Brain microvascular endothelial cell (primary cell): ENCODE results near the gene PSPH.

Source experiments
- DNase-seq: peaks from one replicate; pipeline ENCODE4 v3.0.0-alpha.2; 2020
- H3K27ac ChIP-seq: fragments of 250-450 bp; sonication (Bioruptor Pico); 2 replicates; pipeline ENCODE4 v1.5.1; 2020; ENCODE audit warnings: mild to moderate bottlenecking, moderate library complexity
- H3K27me3 ChIP-seq: fragments of 250-450 bp; sonication (Bioruptor Pico); replicated peaks from 2 replicates; pipeline ENCODE4 v1.5.1; 2020; ENCODE audit warnings: mild to moderate bottlenecking
- H3K36me3 ChIP-seq: fragments of 250-450 bp; sonication (Bioruptor Pico); replicated peaks from 2 replicates; pipeline ENCODE4 v1.5.1; 2020; ENCODE audit warnings: mild to moderate bottlenecking
- H3K4me3 ChIP-seq: 2 replicates; pipeline ENCODE4 v1.5.1; 2011; ENCODE audit warnings: low read depth, mild to moderate bottlenecking, control low read depth, low read length, moderate library complexity
- in situ Hi-C: cut with HindIII; loops from 2 replicates; pipeline ENCODE4 v1.10.0; 2017; ENCODE audit warnings: low sequenced_read_pairs, low pct_ligation_motif_present
- TF ChIP-seq, protein P1 (sequence below): IDR thresholded peaks from 2 replicates; pipeline ENCODE4 v1.5.1; 2011; ENCODE audit warnings: low read depth, mild to moderate bottlenecking, moderate library complexity, low read length, control low read depth, inconsistent platforms; ENCODE audit errors: missing control alignments

Gene PSPH

GRCh38 chr7:55970561-55970960 lies 80.7 kb downstream of the PSPH start:
- no peak for DNase-seq
- TF ChIP-seq, protein P1, sequence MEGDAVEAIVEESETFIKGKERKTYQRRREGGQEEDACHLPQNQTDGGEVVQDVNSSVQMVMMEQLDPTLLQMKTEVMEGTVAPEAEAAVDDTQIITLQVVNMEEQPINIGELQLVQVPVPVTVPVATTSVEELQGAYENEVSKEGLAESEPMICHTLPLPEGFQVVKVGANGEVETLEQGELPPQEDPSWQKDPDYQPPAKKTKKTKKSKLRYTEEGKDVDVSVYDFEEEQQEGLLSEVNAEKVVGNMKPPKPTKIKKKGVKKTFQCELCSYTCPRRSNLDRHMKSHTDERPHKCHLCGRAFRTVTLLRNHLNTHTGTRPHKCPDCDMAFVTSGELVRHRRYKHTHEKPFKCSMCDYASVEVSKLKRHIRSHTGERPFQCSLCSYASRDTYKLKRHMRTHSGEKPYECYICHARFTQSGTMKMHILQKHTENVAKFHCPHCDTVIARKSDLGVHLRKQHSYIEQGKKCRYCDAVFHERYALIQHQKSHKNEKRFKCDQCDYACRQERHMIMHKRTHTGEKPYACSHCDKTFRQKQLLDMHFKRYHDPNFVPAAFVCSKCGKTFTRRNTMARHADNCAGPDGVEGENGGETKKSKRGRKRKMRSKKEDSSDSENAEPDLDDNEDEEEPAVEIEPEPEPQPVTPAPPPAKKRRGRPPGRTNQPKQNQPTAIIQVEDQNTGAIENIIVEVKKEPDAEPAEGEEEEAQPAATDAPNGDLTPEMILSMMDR = no peak
- in situ Hi-C loops = no loop called here
- Histone ChIP-seq H3K4me3 (no peak overlapping the region), H3K27ac (no peak overlapping the region), H3K27me3 (no peaks in the 10 kb centered on the region), H3K36me3 (no peaks in the 10 kb centered on the region)

DNA sequence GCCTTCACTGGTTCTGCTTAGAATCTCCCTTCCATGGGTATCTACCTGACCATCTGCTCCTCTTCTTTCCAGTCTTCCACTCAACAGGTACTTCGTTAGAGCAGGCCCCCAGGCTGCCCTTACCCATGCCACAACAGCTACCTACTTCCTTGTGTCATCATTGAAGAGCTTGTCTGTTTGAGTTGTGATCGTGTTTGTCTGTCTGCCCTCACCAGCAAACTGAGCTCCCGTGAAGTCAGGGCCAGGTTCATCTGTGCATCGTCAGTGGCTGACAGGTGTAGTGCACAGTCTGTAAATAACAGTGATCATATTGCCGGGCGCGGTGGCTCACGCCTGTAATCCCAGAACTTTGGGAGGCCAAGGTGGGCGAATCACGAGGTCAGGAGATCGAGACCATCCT lies 81.9 kb downstream of the PSPH start:
- no peaks in the 10 kb centered on the region for H3K36me3 ChIP-seq
- no peak for DNase-seq
- no peaks in the 10 kb centered on the region for H3K27me3 ChIP-seq
- no peak overlapping the region for H3K4me3 ChIP-seq
- TF ChIP-seq, protein P1 = no peak
- no peak overlapping the region for H3K27ac ChIP-seq
- in situ Hi-C loops = no loop called here

- DNase-seq = no peak
- no peaks in the 10 kb centered on the region for H3K27me3 ChIP-seq
- H3K36me3 ChIP-seq = no peaks in the 10 kb centered on the region
- TF ChIP-seq, protein P1 = no peak
- H3K4me3 ChIP-seq = no peak overlapping the region
- in situ Hi-C loops = no loop called here
- no peak overlapping the region for H3K27ac ChIP-seq
Measured at GRCh38 chr7:55966851-55967250, 84.4 kb downstream of the PSPH start.

GRCh38 chr7:55965805-55966421 lies 85.3 kb downstream of the PSPH start:
- TF ChIP-seq, protein P1 = no peak
- H3K4me3 ChIP-seq = no peak overlapping the region
- no peak overlapping the region for H3K27ac ChIP-seq
- no peaks in the 10 kb centered on the region for H3K27me3 ChIP-seq
- H3K36me3 ChIP-seq = no peaks in the 10 kb centered on the region
- DNase-seq = no peak
- in situ Hi-C loops = no loop called here

- peak overlapping the region; percentile 71 for H3K27ac ChIP-seq
- TF ChIP-seq, protein P1 = no peak
- H3K27me3 ChIP-seq = no peaks in the 10 kb centered on the region
- H3K4me3 ChIP-seq = peak overlapping the region; percentile 76
- peak; percentile 28 for DNase-seq
- H3K36me3 ChIP-seq = no peaks in the 10 kb centered on the region
- in situ Hi-C loops = no loop called here
Measured at GRCh38 chr7:55965100-55965470, 86.2 kb downstream of the PSPH start.
